H1 (cell line): ENCODE data around the gene LDLR. TPM values are rescaled to one million over a fixed set of nuclear protein-coding genes. Genes with fewer than 3 reads are reported as not detected.

Source experiments
- CTCF ChIA-PET: fragments of 300-600 bp; sonication (Branson Sonifier 250); formaldehyde crosslinking; loops from one replicate; lab custom pipeline; 2021; ENCODE audit not compliant: partially characterized antibody; lab: Charles Lee
- POLR2A ChIA-PET: fragments of 300-600 bp; sonication (Branson Sonifier 250); formaldehyde crosslinking; loops from one replicate; lab custom pipeline; 2021; ENCODE audit warnings: inconsistent platforms; ENCODE audit not compliant: partially characterized antibody; lab: Charles Lee
- DNase-seq, 2 experiments: peaks; one replicate each; pipeline versions ENCODE4 v3.0.0 to v3.0.0-alpha.2; 2010 to 2022; ENCODE audit warnings: low spot score in 2 of 2, low read depth in 1 of 2, mixed read lengths in 1 of 2
- FAIRE-seq: peaks from 2 replicates; lab custom pipeline; 2011; peaks lifted over from hg19 to GRCh38; lab: Jason Lieb, UNC
- H2AFZ ChIP-seq: 2 replicates; pipeline ENCODE4 v1.8.1; 2012; ENCODE audit warnings: low read length, inconsistent platforms
- H2AK5ac ChIP-seq: 2 replicates; pipeline ENCODE4 v1.6.1; 2013; ENCODE audit warnings: low read depth, low read length
- H2BK120ac ChIP-seq: replicated peaks from 2 replicates; pipeline ENCODE3; 2013; ENCODE audit warnings: low read depth, low read length, inconsistent platforms
- H2BK12ac ChIP-seq: 2 replicates; pipeline ENCODE4 v1.6.1; 2013; ENCODE audit warnings: low read depth, low read length
- H2BK15ac ChIP-seq: 2 replicates; pipeline ENCODE4 v1.6.1; 2013; ENCODE audit warnings: low read length
- H2BK20ac ChIP-seq: 2 replicates; pipeline ENCODE4 v1.6.1; 2013; ENCODE audit warnings: low read length
- H2BK5ac ChIP-seq: 2 replicates; pipeline ENCODE4 v1.6.1; 2013; ENCODE audit warnings: low read depth, low read length
- H3K14ac ChIP-seq: 2 replicates; pipeline ENCODE4 v1.6.1; 2013; ENCODE audit warnings: inconsistent platforms; ENCODE audit not compliant: insufficient read length
- H3K18ac ChIP-seq: 2 replicates; pipeline ENCODE4 v1.6.1; 2013; ENCODE audit warnings: low read length; ENCODE audit errors: extremely low read depth
- H3K23ac ChIP-seq: 2 replicates; pipeline ENCODE4 v1.6.1; 2013; ENCODE audit warnings: inconsistent platforms; ENCODE audit not compliant: insufficient read length
- H3K23me2 ChIP-seq: 2 replicates; pipeline ENCODE4 v1.6.1; 2013; ENCODE audit warnings: low read depth, low read length
- H3K27ac ChIP-seq: 2 replicates; pipeline ENCODE4 v1.6.1; 2011; ENCODE audit warnings: low read depth, low read length, inconsistent platforms
- H3K27me3 ChIP-seq, 4 experiments: replicated peaks in 1 of 4; 1 replicate in 1 of 4; 2 replicates in 3 of 4; pipeline versions ENCODE4 v1.6.1 to v1.8.1; 2011 to 2013; ENCODE audit warnings: low read length in 3 of 4, mild to moderate bottlenecking in 3 of 4, inconsistent platforms in 2 of 4, mixed read lengths in 2 of 4, moderate library complexity in 1 of 4; ENCODE audit not compliant: control insufficient read depth in 3 of 4, insufficient read depth in 3 of 4; ENCODE audit errors: extremely low read depth in 1 of 4
- H3K36me3 ChIP-seq, 4 experiments: 2 replicates each; pipeline versions ENCODE4 v1.6.1 to v1.8.1; 2011 to 2013; ENCODE audit warnings: mild to moderate bottlenecking in 4 of 4, low read length in 3 of 4, moderate library complexity in 2 of 4, control low read depth in 1 of 4, inconsistent platforms in 1 of 4; ENCODE audit not compliant: insufficient read depth in 4 of 4, control insufficient read depth in 2 of 4
- H3K4ac ChIP-seq: replicated peaks from 2 replicates; pipeline ENCODE3; 2013; ENCODE audit warnings: low read length, low read depth, mixed read lengths, inconsistent platforms; ENCODE audit not compliant: insufficient read length
- H3K4me1 ChIP-seq, 4 experiments: replicated peaks in 1 of 4; 1 replicate in 1 of 4; 2 replicates in 3 of 4; pipeline versions ENCODE4 v1.6.1 to v1.8.1; 2011 to 2013; ENCODE audit warnings: low read length in 3 of 4, inconsistent platforms in 2 of 4, mixed read lengths in 1 of 4; ENCODE audit not compliant: insufficient read depth in 4 of 4, control insufficient read depth in 3 of 4
- H3K4me2 ChIP-seq, 2 experiments: 2 replicates each; pipeline versions ENCODE4 v1.6.1 to v1.8.1; 2011 to 2013; ENCODE audit warnings: low read depth in 2 of 2, low read length in 2 of 2, control low read depth in 1 of 2, inconsistent platforms in 1 of 2, mild to moderate bottlenecking in 1 of 2; ENCODE audit not compliant: insufficient read depth in 1 of 2
- H3K4me3 ChIP-seq, 4 experiments: fragments of 200-600, 300-600 bp in 1 of 4; sonication (generic), shearing (Covaris generic), sonication (Bioruptor Twin) in 1 of 4; 2 replicates each; pipeline versions ENCODE4 v1.5.1 to v1.8.1; 2011 to 2016; ENCODE audit warnings: low read length in 4 of 4, low read depth in 3 of 4, control low read depth in 2 of 4, inconsistent platforms in 2 of 4, mild to moderate bottlenecking in 2 of 4, mixed read lengths in 1 of 4, moderate library complexity in 1 of 4; ENCODE audit not compliant: insufficient read depth in 2 of 4; ENCODE audit errors: extremely low read depth in 1 of 4
- H3K56ac ChIP-seq: replicated peaks from 2 replicates; pipeline ENCODE3; 2013; ENCODE audit warnings: low read depth, mild to moderate bottlenecking, mixed read lengths, low read length, inconsistent platforms; ENCODE audit not compliant: insufficient read length
- H3K79me1 ChIP-seq: 2 replicates; pipeline ENCODE4 v1.6.1; 2013; ENCODE audit warnings: low read depth, low read length, control low read depth
- H3K79me2 ChIP-seq, 2 experiments: 2 replicates each; pipeline versions ENCODE4 v1.6.1 to v1.8.1; 2012 to 2013; ENCODE audit warnings: low read length in 2 of 2, mild to moderate bottlenecking in 2 of 2, inconsistent platforms in 1 of 2; ENCODE audit not compliant: insufficient read depth in 2 of 2, control insufficient read depth in 1 of 2
- H3K9ac ChIP-seq, 4 experiments: replicated peaks in 1 of 4; 1 replicate in 1 of 4; 2 replicates in 3 of 4; pipeline versions ENCODE4 v1.6.1 to v1.8.1; 2011 to 2013; ENCODE audit warnings: low read depth in 3 of 4, low read length in 3 of 4, control low read depth in 2 of 4, mild to moderate bottlenecking in 2 of 4, moderate library complexity in 2 of 4, inconsistent platforms in 1 of 4; ENCODE audit errors: extremely low read depth in 1 of 4
- H3K9me3 ChIP-seq, 2 experiments: 2 replicates each; pipeline versions ENCODE4 v1.6.1 to v1.8.1; 2012 to 2013; ENCODE audit warnings: mild to moderate bottlenecking in 2 of 2, moderate library complexity in 2 of 2, control low read depth in 1 of 2, inconsistent platforms in 1 of 2, low read depth in 1 of 2, low read length in 1 of 2, mixed read lengths in 1 of 2; ENCODE audit not compliant: insufficient read depth in 2 of 2
- H4K20me1 ChIP-seq, 2 experiments: replicated peaks in 1 of 2; 2 replicates each; pipeline versions ENCODE3 to v1.8.1; 2011 to 2013; ENCODE audit warnings: inconsistent platforms in 2 of 2, low read length in 2 of 2, mild to moderate bottlenecking in 1 of 2; ENCODE audit not compliant: insufficient read depth in 2 of 2, control insufficient read depth in 1 of 2
- H4K5ac ChIP-seq: 2 replicates; pipeline ENCODE4 v1.6.1; 2013; ENCODE audit warnings: low read length, low read depth, mixed read lengths, inconsistent platforms; ENCODE audit not compliant: insufficient read length
- H4K8ac ChIP-seq: 2 replicates; pipeline ENCODE4 v1.8.0; 2013; ENCODE audit warnings: mild to moderate bottlenecking, moderate library complexity, low read length, inconsistent platforms; ENCODE audit not compliant: insufficient read depth; ENCODE audit errors: extremely low read depth
- H4K91ac ChIP-seq: replicated peaks from 2 replicates; pipeline ENCODE3; 2013; ENCODE audit warnings: low read length, mixed read lengths, inconsistent platforms; ENCODE audit not compliant: insufficient read length
- POLR2AphosphoS5 ChIP-seq: IDR thresholded peaks from 2 replicates; pipeline ENCODE4 v1.6.1; 2011; ENCODE audit warnings: low read depth, low read length
- WGBS, 2 experiments: shearing (Covaris generic) in 1 of 2; methylation state at CpG; one replicate each; pipeline versions ENCODE4 v1.1.6 to v1.1.7; 2013 to 2015; ENCODE audit warnings: low lambda C conversion rate in 2 of 2, mixed read lengths in 2 of 2, inconsistent platforms in 1 of 2, low coverage in 1 of 2, missing lambda C conversion rate in 1 of 2; ENCODE audit not compliant: insufficient replicate concordance in 2 of 2, insufficient coverage in 1 of 2, insufficient read length in 1 of 2; ENCODE audit errors: extremely low coverage in 1 of 2, missing lambda C conversion rate in 1 of 2; 5-methylcytosine and 5-hydroxymethylcytosine counted together
- polyA plus RNA-seq, 7 experiments: library from polyadenylated mRNA; depleted of rRNA in 3 of 7; stranded (reverse) in 5 of 7; unstranded in 2 of 7; fragments of >200 nt in 5 of 7; fragments of 200-250 nt in 2 of 7; gene quantifications; 1 replicate in 5 of 7; 2 replicates in 1 of 7; 4 replicates in 1 of 7; pipeline versions ENCODE4 v1.2.1 to v1.2.3, GENCODE V29; 2011 to 2013; ENCODE audit warnings: missing spikeins in 2 of 7, mixed read lengths in 2 of 7
- total RNA-seq: library from RNA; stranded (reverse); fragmentation: NEBNext Ultra II Directional; extraction: Animal tissue kit (Norgen Biotek cat#: 25700); gene quantifications from 2 replicates; pipeline ENCODE4 v1.2.1, GENCODE V29; 2021
- TF ChIP-seq, protein P1 (sequence below): IDR thresholded peaks from 2 replicates; pipeline ENCODE4 v1.6.1; 2012; ENCODE audit warnings: inconsistent platforms

Gene LDLR
- total and polyA plus RNA-seq, 2 of the 8 experiments (the other 6 are each of a cell fraction or from before 2014, with no cell fraction given): 70.1 to 118 TPM

DNA sequence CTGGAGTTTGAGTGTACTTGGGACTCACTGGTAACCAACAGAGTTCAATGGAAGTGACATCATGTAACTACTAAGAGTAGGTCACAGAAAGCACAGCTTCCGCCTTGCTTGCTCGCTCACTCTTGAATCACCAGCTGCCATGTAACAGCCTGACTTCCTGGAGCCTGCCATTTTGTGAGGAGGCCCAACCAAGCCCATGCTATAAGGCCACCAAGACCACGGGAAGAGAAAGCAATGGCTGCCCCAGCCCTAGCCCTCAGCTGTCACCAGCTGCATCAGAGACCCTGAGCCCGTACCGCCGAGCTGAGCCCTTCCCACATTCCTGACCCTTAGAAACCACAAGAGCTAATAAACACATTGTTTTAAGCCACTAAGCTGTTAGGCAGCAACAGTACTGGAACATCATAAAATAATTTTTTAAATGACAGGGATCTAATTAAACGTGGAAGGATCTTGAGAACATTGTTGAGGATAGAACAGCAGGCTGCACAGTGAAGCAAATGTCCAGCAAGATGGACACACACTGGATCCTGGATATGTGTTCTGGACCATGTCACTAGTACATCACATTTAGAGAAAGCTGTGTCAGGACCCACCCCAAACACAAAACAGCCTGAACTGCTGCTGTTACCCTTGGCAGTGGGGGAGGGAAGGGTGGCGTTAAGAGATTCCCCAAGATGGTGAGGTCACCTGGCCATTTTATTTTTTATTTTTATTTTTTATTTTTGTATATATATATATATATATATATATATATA, 21.7 kb upstream of the LDLR start:
- peaks cover 0 to 20% (median 2%) of the 10 kb centered on the region in 4 experiments; a peak in 2 of 8 replicates for H3K36me3 ChIP-seq
- H2BK120ac ChIP-seq: no peak overlapping the region
- H2BK15ac ChIP-seq: no peak overlapping the region
- H4K5ac ChIP-seq: no peak overlapping the region
- H2BK12ac ChIP-seq: no peak overlapping the region
- no peak overlapping the region for H2AK5ac ChIP-seq
- ChIA-PET POLR2A (interaction anchor here (0.6 to 3.7 kb wide), 6 partner anchors 11 to 403 kb away, joined by 3 to 16 read pairs (median 4); partner anchors contain the start of gene LDLR), CTCF (interaction anchor here (0.7 to 1.4 kb wide), 5 partner anchors 10 to 131 kb away, joined by 3 to 5 read pairs (median 4); no protein-coding TSS in a partner anchor)
- H2BK20ac ChIP-seq: no peak overlapping the region
- no peak overlapping the region for H4K8ac ChIP-seq
- H3K79me1 ChIP-seq: no peaks in the 10 kb centered on the region
- H3K23ac ChIP-seq: no peak overlapping the region
- no peak overlapping the region for H3K27ac ChIP-seq
- H3K79me2 ChIP-seq: no peaks in the 10 kb centered on the region
- H3K4ac ChIP-seq: no peak overlapping the region
- no peak overlapping the region for H3K4me2 ChIP-seq
- H3K9me3 ChIP-seq: no peaks in the 10 kb centered on the region
- H2AFZ ChIP-seq: no peak overlapping the region
- DNase-seq (no peak), FAIRE-seq (no peak)
- WGBS, 2 experiments: 98% methylated on average over 8 of the region's 8 CpGs; no CpG with 5 or more reads in 1 of the 2 experiments
- no peak overlapping the region for H3K18ac ChIP-seq
- no peak overlapping the region for H3K9ac ChIP-seq
- no peak overlapping the region for H3K4me3 ChIP-seq
- peak; percentile 43; the same call in 1 of the 2 replicates for TF ChIP-seq POLR2AphosphoS5
- TF ChIP-seq, protein P1, sequence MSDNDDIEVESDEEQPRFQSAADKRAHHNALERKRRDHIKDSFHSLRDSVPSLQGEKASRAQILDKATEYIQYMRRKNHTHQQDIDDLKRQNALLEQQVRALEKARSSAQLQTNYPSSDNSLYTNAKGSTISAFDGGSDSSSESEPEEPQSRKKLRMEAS: no peak
- no peaks in the 10 kb centered on the region for H3K23me2 ChIP-seq
- H3K56ac ChIP-seq: no peak overlapping the region
- H3K14ac ChIP-seq: no peak overlapping the region
- no peaks in the 10 kb centered on the region for H3K27me3 ChIP-seq
- H3K4me1 ChIP-seq: peaks cover 0 to 3% (median under 1%) of the 10 kb centered on the region in 4 experiments; a peak in 1 of 7 replicates
- H4K20me1 ChIP-seq: peaks cover 0 to 1% of the 10 kb centered on the region in 2 experiments
- H2BK5ac ChIP-seq: peak overlapping the region; percentile 49; the same call in 1 of the 2 replicates
- H4K91ac ChIP-seq: no peak overlapping the region
